ENCODE results near the gene TNRC6A. TPM values are rescaled to one million over a fixed set of nuclear protein-coding genes. Genes with fewer than 3 reads are reported as not detected.

The TNRC6A gene
- total and polyA plus RNA-seq, 10 of the 15 experiments (the other 5 are each of a cell fraction or from before 2014, with no cell fraction given) = 4.6 to 41.3 (median 29.7) TPM

GRCh38 chr16:24853169-24853824, 123.8 kb downstream of the TNRC6A start:
- H3K27me3 ChIP-seq (replicated peaks in 1 of 2; ENCODE audit: control insufficient read depth in 2 of 2, insufficient read depth in 2 of 2, low read length in 1 of 2) = no peaks in the 10 kb centered on the region
- ChIA-PET RAD21 (ENCODE audit: unreplicated experiment) (no interaction called here), POLR2A (no interaction called here), SMC1A (ENCODE audit: uncharacterized antibody, unreplicated experiment) (no interaction called here), CTCF (interaction anchor here (0.6 kb wide), 1 partner anchor 20 kb away, joined by 5 read pairs; no protein-coding TSS in a partner anchor)
- DNase-seq (ENCODE audit: low read depth, low spot score) (no peak), FAIRE-seq (no peak), ATAC-seq (no peak)
- BruUV-seq (replicated peaks) = no TSS peak
- intact Hi-C loops (cut with micrococcal nuclease; ENCODE audit: unreplicated experiment) = no loop called here
- H3K9me3 ChIP-seq (replicated peaks; ENCODE audit: control insufficient read depth, insufficient read depth, low read length) = no peaks in the 10 kb centered on the region
- TF ChIP-seq PRDM15 (CRISPR knock-in tag; IDR thresholded peaks at IDR 0.05) (no peak), BMI1 (IDR thresholded peaks at IDR 0.05; ENCODE audit: borderline replicate concordance) (no peak)
- H3K36me3 ChIP-seq (ENCODE audit: control insufficient read depth in 2 of 2, insufficient read depth in 2 of 2, low read length in 1 of 2) = no peaks in the 10 kb centered on the region
- no peaks in the 10 kb centered on the region for H3K79me2 ChIP-seq (ENCODE audit: control insufficient read depth, insufficient read depth, low read length)
- H3K9ac ChIP-seq (ENCODE audit: control insufficient read depth, insufficient read depth, low read length) = no peak overlapping the region
- H3K4me2 ChIP-seq (ENCODE audit: control insufficient read depth, insufficient read depth) = no peak overlapping the region
- no peak overlapping the region for H2AFZ ChIP-seq (ENCODE audit: control insufficient read depth, low read depth, low read length)
- no peak overlapping the region for H3K4me3 ChIP-seq
- H3K4me1 ChIP-seq (ENCODE audit: control insufficient read depth, insufficient read depth, low read length) = no peaks in the 10 kb centered on the region
- in situ Hi-C loops (cut with MboI) = no loop called here
- H4K20me1 ChIP-seq (ENCODE audit: control insufficient read depth, insufficient read depth) = no peaks in the 10 kb centered on the region
- WGBS (ENCODE audit: insufficient coverage, insufficient replicate concordance, low lambda C conversion rate, missing lambda C conversion rate) = 55% methylated on average over 8 of the region's 8 CpGs
- H3K27ac ChIP-seq (ENCODE audit: control insufficient read depth, insufficient read depth) = no peak overlapping the region

- no peak overlapping the region for H3K27ac ChIP-seq (ENCODE audit: control insufficient read depth, insufficient read depth)
- DNase-seq (ENCODE audit: low read depth, low spot score) (no peak), ATAC-seq (no peak), FAIRE-seq (no peak)
- no peaks in the 10 kb centered on the region for H3K4me1 ChIP-seq (ENCODE audit: control insufficient read depth, insufficient read depth, low read length)
- H3K9ac ChIP-seq (ENCODE audit: control insufficient read depth, insufficient read depth, low read length) = no peak overlapping the region
- no peaks in the 10 kb centered on the region for H3K36me3 ChIP-seq (ENCODE audit: control insufficient read depth in 2 of 2, insufficient read depth in 2 of 2, low read length in 1 of 2)
- ChIA-PET CTCF (no interaction called here), RAD21 (ENCODE audit: unreplicated experiment) (no interaction called here), POLR2A (no interaction called here), SMC1A (ENCODE audit: uncharacterized antibody, unreplicated experiment) (no interaction called here)
- H3K4me3 ChIP-seq = no peak overlapping the region
- 49% methylated on average over 18 of the region's 18 CpGs for WGBS (ENCODE audit: insufficient coverage, insufficient replicate concordance, low lambda C conversion rate, missing lambda C conversion rate)
- H3K4me2 ChIP-seq (ENCODE audit: control insufficient read depth, insufficient read depth) = no peak overlapping the region
- BruUV-seq (replicated peaks) = no TSS peak
- no peak for TF ChIP-seq TARDBP (IDR thresholded peaks at IDR 0.05; ENCODE audit: borderline replicate concordance)
- H4K20me1 ChIP-seq (ENCODE audit: control insufficient read depth, insufficient read depth) = no peaks in the 10 kb centered on the region
- H3K9me3 ChIP-seq (replicated peaks; ENCODE audit: control insufficient read depth, insufficient read depth, low read length) = no peaks in the 10 kb centered on the region
- H2AFZ ChIP-seq (ENCODE audit: control insufficient read depth, low read depth, low read length) = no peak overlapping the region
- in situ Hi-C loops (cut with MboI) (no loop called here), intact Hi-C loops (cut with micrococcal nuclease; ENCODE audit: unreplicated experiment) (no loop called here)
- no peaks in the 10 kb centered on the region for H3K79me2 ChIP-seq (ENCODE audit: control insufficient read depth, insufficient read depth, low read length)
- no peaks in the 10 kb centered on the region for H3K27me3 ChIP-seq (replicated peaks in 1 of 2; ENCODE audit: control insufficient read depth in 2 of 2, insufficient read depth in 2 of 2, low read length in 1 of 2)
Measured at GRCh38 chr16:24853830-24854229, 124.4 kb downstream of the TNRC6A start.
